ENCODE results near the gene TBP.

The TBP gene

GRCh38 chr6:170554796-170555137 lies 598 bp downstream of the TBP start:
- no peak overlapping the region for H3K4me3 Mint-ChIP-seq
- H3K27me3 Mint-ChIP-seq (ENCODE audit: low read depth) = no peaks in the 10 kb centered on the region
- no peaks in the 10 kb centered on the region for H3K9me3 Mint-ChIP-seq
- peaks cover 24% of the 10 kb centered on the region for H3K36me3 Mint-ChIP-seq (ENCODE audit: low read depth)
- no peak overlapping the region for H3K27ac Mint-ChIP-seq
- H3K4me1 Mint-ChIP-seq (ENCODE audit: low read depth) = peaks cover 29% of the 10 kb centered on the region

DNA sequence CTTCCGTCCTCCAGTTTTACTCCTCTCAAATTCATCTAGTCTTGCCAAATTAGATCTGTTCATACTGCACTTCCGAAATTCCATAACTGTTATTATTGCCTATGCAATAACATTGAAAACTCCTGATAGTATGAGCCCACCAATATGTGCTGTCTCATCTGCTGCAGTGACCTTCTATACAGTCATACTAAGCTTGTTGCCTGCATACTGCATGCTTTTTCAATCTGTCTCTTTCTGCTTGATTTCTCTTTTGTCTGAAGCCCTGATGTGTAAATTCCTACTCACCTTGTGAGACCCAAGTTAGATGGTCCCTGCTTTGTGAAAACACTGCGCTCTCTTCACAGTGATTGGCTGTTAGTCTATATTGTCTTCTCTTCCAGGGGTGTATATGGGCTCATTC lies 1.1 kb downstream of the TBP start:
- Mint-ChIP-seq H3K27ac (no peak overlapping the region), H3K36me3 (ENCODE audit: low read depth) (peaks cover 20% of the 10 kb centered on the region), H3K9me3 (no peaks in the 10 kb centered on the region), H3K27me3 (ENCODE audit: low read depth) (no peaks in the 10 kb centered on the region), H3K4me3 (no peak overlapping the region), H3K4me1 (ENCODE audit: low read depth) (peaks cover 29% of the 10 kb centered on the region)

GRCh38 chr6:170561555-170561954 lies 7.4 kb downstream of the TBP start:
- no peak overlapping the region for H3K4me3 Mint-ChIP-seq
- no peaks in the 10 kb centered on the region for H3K9me3 Mint-ChIP-seq
- H3K36me3 Mint-ChIP-seq (ENCODE audit: low read depth) = peaks cover 36% of the 10 kb centered on the region
- peaks cover 26% of the 10 kb centered on the region for H3K4me1 Mint-ChIP-seq (ENCODE audit: low read depth)
- no peaks in the 10 kb centered on the region for H3K27me3 Mint-ChIP-seq (ENCODE audit: low read depth)
- no peak overlapping the region for H3K27ac Mint-ChIP-seq

GRCh38 chr6:170564936-170565530 lies 10.9 kb downstream of the TBP start:
- Mint-ChIP-seq H3K36me3 (ENCODE audit: low read depth) (peaks cover 32% of the 10 kb centered on the region), H3K4me1 (ENCODE audit: low read depth) (peaks cover 8% of the 10 kb centered on the region), H3K4me3 (no peak overlapping the region), H3K27me3 (ENCODE audit: low read depth) (no peaks in the 10 kb centered on the region), H3K9me3 (no peaks in the 10 kb centered on the region), H3K27ac (no peak overlapping the region)

DNA sequence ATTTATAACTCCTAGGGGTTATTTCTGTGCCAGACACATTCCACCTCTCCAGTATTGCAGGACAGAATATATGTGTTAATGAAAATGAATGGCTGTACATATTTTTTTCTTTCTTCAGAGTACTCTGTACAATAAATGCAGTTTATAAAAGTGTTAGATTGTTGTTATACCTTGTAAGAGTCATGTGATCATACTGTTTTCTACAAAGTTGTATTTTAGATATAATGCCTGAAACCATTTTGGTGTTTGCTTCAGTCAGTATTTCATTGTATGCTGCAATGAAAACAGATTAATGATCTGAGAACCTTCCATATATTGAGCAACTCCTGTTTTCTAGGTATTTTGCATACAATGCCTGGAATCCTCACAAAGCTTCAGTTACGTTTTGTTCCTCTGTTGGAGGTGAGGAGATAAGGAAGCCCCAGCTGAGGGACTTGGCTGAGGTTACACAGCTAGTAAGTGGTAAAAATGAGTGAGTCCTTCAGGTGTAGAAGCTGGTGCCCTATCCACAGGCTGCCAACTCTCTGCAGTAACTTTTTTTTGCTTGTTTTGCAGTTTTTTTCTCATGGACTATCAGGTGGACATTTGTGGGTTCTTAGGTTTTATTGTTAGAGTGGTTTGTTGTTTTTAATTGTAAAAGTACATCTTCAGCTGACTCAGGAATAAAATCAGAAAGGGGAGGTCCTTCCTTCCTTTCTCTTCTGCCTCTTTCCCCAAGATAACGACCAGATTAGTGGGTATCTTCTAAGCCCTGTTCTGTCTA lies 18.7 kb downstream of the TBP start:
- no peaks in the 10 kb centered on the region for H3K27me3 Mint-ChIP-seq (ENCODE audit: low read depth)
- H3K4me1 Mint-ChIP-seq (ENCODE audit: low read depth) = no peaks in the 10 kb centered on the region
- H3K9me3 Mint-ChIP-seq = no peaks in the 10 kb centered on the region
- H3K27ac Mint-ChIP-seq = no peak overlapping the region
- H3K4me3 Mint-ChIP-seq = no peak overlapping the region
- H3K36me3 Mint-ChIP-seq (ENCODE audit: low read depth) = peaks cover 35% of the 10 kb centered on the region

DNA sequence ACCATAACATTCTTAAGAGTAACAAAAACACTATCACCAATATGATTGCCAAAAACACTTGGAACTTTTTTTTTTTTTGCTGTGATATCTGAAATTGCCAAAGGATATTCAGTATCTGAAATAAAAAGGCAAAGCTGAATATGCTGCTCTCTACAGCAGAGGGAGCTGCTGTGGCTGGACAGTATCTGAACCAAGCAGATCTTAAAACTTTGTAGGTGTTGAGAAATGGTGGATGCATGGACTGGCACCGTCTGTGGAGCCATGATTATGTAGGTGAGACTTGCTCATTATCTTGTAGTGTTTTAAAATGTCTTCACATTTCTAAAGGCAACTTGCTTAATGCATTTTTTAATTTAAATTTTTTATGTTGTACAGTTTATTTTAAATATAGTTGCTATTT lies 21.1 kb downstream of the TBP start:
- no peak overlapping the region for H3K4me3 Mint-ChIP-seq
- no peaks in the 10 kb centered on the region for H3K4me1 Mint-ChIP-seq (ENCODE audit: low read depth)
- no peak overlapping the region for H3K27ac Mint-ChIP-seq
- H3K27me3 Mint-ChIP-seq (ENCODE audit: low read depth) = no peaks in the 10 kb centered on the region
- H3K9me3 Mint-ChIP-seq = no peaks in the 10 kb centered on the region
- peaks cover 40% of the 10 kb centered on the region for H3K36me3 Mint-ChIP-seq (ENCODE audit: low read depth)

DNA sequence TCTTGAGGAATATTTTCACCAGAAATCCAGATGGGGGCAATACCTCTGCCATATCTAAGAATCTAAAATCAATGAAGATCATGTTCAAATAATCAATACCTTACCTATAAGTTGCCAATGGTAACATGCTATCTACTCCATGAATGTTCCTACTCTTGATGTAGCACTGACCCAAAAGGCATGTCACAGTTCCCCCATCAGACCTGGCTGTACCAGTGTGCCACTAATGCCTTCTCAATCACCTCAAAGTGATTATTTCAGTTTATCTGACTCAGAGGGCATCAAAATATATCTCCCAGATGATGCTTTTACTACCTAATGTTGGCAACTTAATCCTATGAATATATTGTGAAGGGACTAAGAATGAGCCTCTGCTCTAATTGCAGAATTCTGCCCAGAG lies 24.7 kb downstream of the TBP start:
- H3K4me3 Mint-ChIP-seq = no peak overlapping the region
- H3K27me3 Mint-ChIP-seq (ENCODE audit: low read depth) = no peaks in the 10 kb centered on the region
- peaks cover 47% of the 10 kb centered on the region for H3K36me3 Mint-ChIP-seq (ENCODE audit: low read depth)
- peaks cover 20% of the 10 kb centered on the region for H3K4me1 Mint-ChIP-seq (ENCODE audit: low read depth)
- no peak overlapping the region for H3K27ac Mint-ChIP-seq
- no peaks in the 10 kb centered on the region for H3K9me3 Mint-ChIP-seq

- Mint-ChIP-seq H3K27me3 (ENCODE audit: low read depth) (peaks cover 4% of the 10 kb centered on the region), H3K36me3 (ENCODE audit: low read depth) (peaks cover 31% of the 10 kb centered on the region), H3K9me3 (no peaks in the 10 kb centered on the region), H3K4me1 (ENCODE audit: low read depth) (peaks cover 28% of the 10 kb centered on the region), H3K27ac (peak overlapping the region; percentile 95), H3K4me3 (peak overlapping the region; percentile 92)
These were observed 29.6 kb downstream of the TBP start for GRCh38 chr6:170583756-170584180.

DNA sequence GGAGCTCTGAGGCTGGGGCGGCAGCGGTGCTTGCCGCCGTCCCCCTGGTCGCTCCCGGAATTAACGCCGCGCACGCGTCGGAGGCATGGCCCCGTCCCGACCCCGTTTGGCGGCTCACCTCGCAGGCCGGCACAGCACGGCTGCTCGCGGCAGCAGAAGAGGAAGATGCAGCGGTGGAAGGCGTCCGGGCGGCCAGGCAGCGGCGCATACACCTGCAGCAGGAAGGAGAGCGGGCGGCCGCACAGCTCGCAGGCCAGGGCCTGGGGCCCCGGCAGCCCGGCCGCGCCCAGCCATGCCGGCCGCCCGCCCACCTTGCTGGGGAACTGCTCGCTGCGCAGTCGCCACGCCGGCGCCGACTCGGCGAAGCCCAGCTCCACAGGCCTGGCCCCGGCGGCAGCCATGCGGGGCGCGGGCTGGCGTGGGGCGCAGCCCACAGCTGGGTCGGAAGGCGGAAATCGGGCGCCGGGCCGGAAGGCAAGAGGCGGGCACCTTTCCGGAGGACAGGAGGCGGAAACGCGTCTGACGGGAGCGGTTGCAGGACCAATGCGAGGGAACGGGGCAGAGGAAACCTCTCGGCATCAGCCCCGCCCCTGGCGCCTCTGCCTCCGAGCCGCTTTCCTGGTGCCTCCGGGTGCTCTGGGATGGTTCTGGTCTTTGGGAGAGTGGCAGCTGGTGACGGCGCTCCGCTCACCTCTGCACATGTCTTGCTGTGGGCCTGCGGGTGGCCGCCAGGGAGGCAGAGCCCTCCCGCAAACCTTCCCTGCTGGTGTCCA lies 30.2 kb downstream of the TBP start, which contains the start of gene PDCD2:
TSS of gene PDCD2 (minus strand) at position 457 of the 773 bp plus-strand sequence. CDS start at position 401, 56 bp downstream.
- Mint-ChIP-seq H3K27ac (peak within 1 kb of the TSS; percentile 95), H3K27me3 (ENCODE audit: low read depth) (peaks cover 4% of the 10 kb centered on the region), H3K4me1 (ENCODE audit: low read depth) (peaks cover 28% of the 10 kb centered on the region), H3K36me3 (ENCODE audit: low read depth) (peaks cover 30% of the 10 kb centered on the region), H3K4me3 (peak within 1 kb of the TSS; percentile 99), H3K9me3 (no peaks in the 10 kb centered on the region)

DNA sequence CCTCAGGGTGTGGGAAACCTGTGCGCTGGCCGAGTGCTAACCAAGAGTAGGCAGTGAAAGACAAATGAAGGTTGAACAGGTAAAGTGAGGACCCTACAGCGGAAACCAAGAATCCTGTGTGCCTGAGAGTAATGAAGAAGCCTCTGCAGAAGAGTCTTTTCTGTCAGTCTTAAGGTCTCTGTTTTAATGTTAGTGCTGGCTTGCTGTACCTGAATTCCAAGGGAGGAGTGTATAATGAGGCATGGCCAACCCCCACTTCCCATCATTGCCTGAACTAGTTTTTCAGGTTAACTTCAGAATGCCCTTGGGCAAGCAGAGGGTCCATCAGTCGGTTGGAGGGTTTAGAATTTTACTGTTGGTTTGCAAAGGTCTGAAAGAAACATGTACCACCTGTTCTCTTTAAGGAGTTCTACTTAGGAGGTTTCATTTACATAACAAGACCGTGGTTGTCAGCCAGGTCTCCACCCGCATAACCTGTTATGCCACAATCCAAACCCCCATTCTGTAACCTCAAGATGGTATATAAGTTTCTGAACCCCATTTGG lies 30.9 kb downstream of the TBP start:
- Mint-ChIP-seq H3K27me3 (ENCODE audit: low read depth) (peaks cover 4% of the 10 kb centered on the region), H3K27ac (peak overlapping the region; percentile 92), H3K4me1 (ENCODE audit: low read depth) (peaks cover 28% of the 10 kb centered on the region), H3K36me3 (ENCODE audit: low read depth) (peaks cover 27% of the 10 kb centered on the region), H3K4me3 (peak overlapping the region; percentile 99), H3K9me3 (no peaks in the 10 kb centered on the region)

- Mint-ChIP-seq H3K9me3 (peaks cover 30% of the 10 kb centered on the region), H3K36me3 (ENCODE audit: low read depth) (peaks cover 2% of the 10 kb centered on the region), H3K27ac (no peak overlapping the region), H3K27me3 (ENCODE audit: low read depth) (peaks cover 23% of the 10 kb centered on the region), H3K4me3 (no peak overlapping the region), H3K4me1 (ENCODE audit: low read depth) (no peaks in the 10 kb centered on the region)
These were observed 36.6 kb downstream of the TBP start for GRCh38 chr6:170590725-170591124.

GRCh38 chr6:170596426-170596825 lies 42.3 kb downstream of the TBP start:
- Mint-ChIP-seq H3K9me3 (peaks cover 18% of the 10 kb centered on the region), H3K4me3 (no peak overlapping the region), H3K27ac (no peak overlapping the region), H3K27me3 (ENCODE audit: low read depth) (peaks cover 31% of the 10 kb centered on the region), H3K36me3 (ENCODE audit: low read depth) (no peaks in the 10 kb centered on the region), H3K4me1 (ENCODE audit: low read depth) (no peaks in the 10 kb centered on the region)

GRCh38 chr6:170597278-170597677 lies 43.1 kb downstream of the TBP start:
- Mint-ChIP-seq H3K27me3 (ENCODE audit: low read depth) (peaks cover 31% of the 10 kb centered on the region), H3K4me1 (ENCODE audit: low read depth) (no peaks in the 10 kb centered on the region), H3K4me3 (no peak overlapping the region), H3K9me3 (peaks cover 9% of the 10 kb centered on the region), H3K27ac (no peak overlapping the region), H3K36me3 (ENCODE audit: low read depth) (no peaks in the 10 kb centered on the region)

DNA sequence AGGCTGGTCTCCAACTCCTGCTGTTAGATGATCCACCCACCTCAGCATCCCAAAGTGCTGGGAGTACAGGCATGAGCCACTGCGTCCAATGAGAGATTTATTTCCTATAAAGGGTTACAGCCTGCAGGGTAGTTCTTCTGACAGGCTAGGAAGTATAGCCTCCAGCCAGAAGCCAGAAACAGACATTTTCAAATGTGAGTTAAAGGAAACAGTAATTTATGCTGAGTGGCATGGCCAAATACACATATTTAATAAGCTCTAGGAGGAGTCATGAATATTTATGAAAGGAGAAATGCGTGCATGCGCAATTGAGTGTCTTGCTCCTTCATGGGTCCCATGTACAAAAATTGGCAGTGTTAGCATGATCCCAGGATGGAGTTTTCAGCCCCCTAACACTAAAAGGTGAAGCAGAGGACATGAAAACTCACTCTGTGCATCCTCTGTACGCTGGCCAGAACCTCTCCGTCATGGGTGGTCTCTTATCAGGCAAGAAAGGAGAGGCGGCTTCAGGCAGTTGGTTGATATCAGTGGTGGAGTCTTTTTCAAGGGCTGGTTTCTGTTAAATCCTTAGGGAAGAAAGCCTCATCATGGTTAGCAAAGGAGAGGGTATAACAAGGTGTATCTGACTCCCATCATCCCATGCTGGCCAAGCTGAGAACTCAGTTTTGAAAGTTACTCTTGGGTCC lies 51.5 kb downstream of the TBP start:
- no peaks in the 10 kb centered on the region for H3K9me3 Mint-ChIP-seq
- H3K4me3 Mint-ChIP-seq = no peak overlapping the region
- no peak overlapping the region for H3K27ac Mint-ChIP-seq

More for the DNA sequence above, 51.5 kb downstream of the TBP start:
- peaks cover 69% of the 10 kb centered on the region for H3K27me3 Mint-ChIP-seq (ENCODE audit: low read depth)
- no peaks in the 10 kb centered on the region for H3K4me1 Mint-ChIP-seq (ENCODE audit: low read depth)
- no peaks in the 10 kb centered on the region for H3K36me3 Mint-ChIP-seq (ENCODE audit: low read depth)
